GM21786 (cell line): Measurements from ENCODE around the gene GRIA3.
"Not testable (repeated sequence)": the region's sequence is repeated elsewhere in the genome, so short reads cannot be mapped to it uniquely, and the experiment has no call there.

Source experiments
- ATAC-seq: cut with Tn5 transposase; IDR thresholded peaks from one replicate; pipeline ENCODE4 v1.9.1; 2021; ENCODE audit not compliant: unreplicated experiment

GRIA3 gene

GRCh38 chrX:123518791-123519190 lies 334.7 kb downstream of the GRIA3 start:
- no peak for ATAC-seq

GRCh38 chrX:123525123-123525725 lies 341.1 kb downstream of the GRIA3 start:
- ATAC-seq, result no peak

GRCh38 chrX:123530726-123531125 lies 346.6 kb downstream of the GRIA3 start:
- not testable (repeated sequence) for ATAC-seq
